Naive thymus-derived CD8-positive, alpha-beta T cell (primary cell): Measurements from ENCODE around the gene RHOBTB1. TPM values are rescaled to one million over a fixed set of nuclear protein-coding genes. Genes with fewer than 3 reads are reported as not detected.
A peak's percentile ranks its signal among the peaks of the same experiment; 100 is the strongest.
"Not testable (repeated sequence)": the region's sequence is repeated elsewhere in the genome, so short reads cannot be mapped to it uniquely, and the experiment has no call there.

Experiments used
- ATAC-seq, 2 donors: fragments of 150-1000 bp; cut with Tn5 transposase in 1 of 2; sonication (Bioruptor Pico), chemical (Tn5 transposase) in 1 of 2; 1 replicate in 1 of 2; 2 replicates in 1 of 2; pipeline ENCODE4 v1.10.0; 2021; ENCODE audit warnings: mild to moderate bottlenecking in 2 of 2, moderate library complexity in 2 of 2
- POLR2A ChIA-PET: fragments of 350-600 bp; sonication (Branson Sonifier 250); formaldehyde crosslinking; loops from one replicate; lab custom pipeline; 2021; ENCODE audit warnings: antibody characterized with exemption; lab: Charles Lee
- DNase-seq, 10 donors: peaks; one replicate each; pipeline versions ENCODE4 v3.0.0 to v3.0.0-alpha.2; 2020 to 2022
- H3K27ac Mint-ChIP-seq, 10 donors: one replicate each; pipeline ENCODE4 v1.8.0; 2020 to 2022; ENCODE audit warnings: mild to moderate bottlenecking in 10 of 10, mixed read lengths in 10 of 10, moderate library complexity in 4 of 10, inconsistent platforms in 1 of 10
- H3K27me3 Mint-ChIP-seq, 5 donors: one replicate each; pipeline ENCODE4 v1.8.0; 2021 to 2022; ENCODE audit warnings: mixed read lengths in 5 of 5
- H3K36me3 Mint-ChIP-seq, 3 donors: one replicate each; pipeline ENCODE4 v1.8.0; 2020 to 2022; ENCODE audit warnings: mixed read lengths in 3 of 3, mild to moderate bottlenecking in 2 of 3, inconsistent platforms in 1 of 3
- H3K4me1 Mint-ChIP-seq, 4 donors: one replicate each; pipeline ENCODE4 v1.8.0; 2021 to 2022; ENCODE audit warnings: mixed read lengths in 4 of 4
- H3K4me3 Mint-ChIP-seq, 10 donors: one replicate each; pipeline ENCODE4 v1.8.0; 2020 to 2022; ENCODE audit warnings: mild to moderate bottlenecking in 10 of 10, mixed read lengths in 10 of 10, moderate library complexity in 6 of 10, inconsistent platforms in 1 of 10
- H3K9me3 Mint-ChIP-seq, 9 donors: one replicate each; pipeline ENCODE4 v1.8.0; 2020 to 2022; ENCODE audit warnings: mixed read lengths in 9 of 9, mild to moderate bottlenecking in 3 of 9, inconsistent platforms in 1 of 9, moderate library complexity in 1 of 9
- polyA plus RNA-seq, 3 donors: library from polyadenylated mRNA; unstranded; fragments of 300-500 nt; fragmentation: Illumina TruSeq; gene quantifications; one replicate each; pipeline ENCODE4 v1.2.3, GENCODE V29; 2021
- total RNA-seq, 8 experiments: library from RNA in 2 of 8; stranded (reverse) in 2 of 8; gene quantifications; one replicate each; pipeline ENCODE4 v1.2.3 and lab custom pipeline; 2021 to 2026

The RHOBTB1 gene
- total and polyA plus RNA-seq, 5 experiments from 2014 or later = 0.33 TPM; not detected in 4

- POLR2A ChIA-PET = no interaction called here
- no peaks in the 10 kb centered on the region for H3K36me3 Mint-ChIP-seq
- H3K4me1 Mint-ChIP-seq = no peaks in the 10 kb centered on the region
- ATAC-seq (no peak), DNase-seq (no peak)
- H3K27me3 Mint-ChIP-seq = peaks cover 0 to 7% (median 3%) of the 10 kb centered on the region in 5 donors
- no peak overlapping the region for H3K27ac Mint-ChIP-seq
- H3K9me3 Mint-ChIP-seq = no peaks in the 10 kb centered on the region
- H3K4me3 Mint-ChIP-seq = no peak overlapping the region
Measured at GRCh38 chr10:60976687-60977086, 32.7 kb upstream of the RHOBTB1 start.

DNA sequence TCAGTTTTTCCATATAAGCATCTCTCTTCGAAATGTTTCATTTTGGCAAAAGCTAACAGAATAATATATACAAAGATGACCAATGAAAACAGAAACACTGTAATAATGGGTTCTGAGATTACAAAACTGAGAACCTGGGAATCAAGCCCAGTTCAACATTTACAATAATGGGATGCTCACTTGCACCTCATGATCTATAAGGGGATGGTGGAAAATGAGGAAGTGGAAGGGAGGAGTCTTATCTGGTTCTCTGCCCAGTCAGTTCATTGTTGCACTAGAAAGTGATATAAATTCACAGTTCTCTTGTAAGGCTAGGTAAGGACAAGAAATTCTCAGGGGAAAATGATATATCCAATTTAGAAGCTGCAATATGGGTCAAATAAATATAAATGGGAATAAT lies 31.7 kb upstream of the RHOBTB1 start:
- no peaks in the 10 kb centered on the region for H3K9me3 Mint-ChIP-seq
- H3K36me3 Mint-ChIP-seq = no peaks in the 10 kb centered on the region
- DNase-seq (no peak), ATAC-seq (no peak)
- POLR2A ChIA-PET = no interaction called here
- H3K27ac Mint-ChIP-seq = no peak overlapping the region
- H3K27me3 Mint-ChIP-seq = peaks cover 0 to 6% (median 5%) of the 10 kb centered on the region in 5 donors
- no peaks in the 10 kb centered on the region for H3K4me1 Mint-ChIP-seq
- no peak overlapping the region for H3K4me3 Mint-ChIP-seq

DNA sequence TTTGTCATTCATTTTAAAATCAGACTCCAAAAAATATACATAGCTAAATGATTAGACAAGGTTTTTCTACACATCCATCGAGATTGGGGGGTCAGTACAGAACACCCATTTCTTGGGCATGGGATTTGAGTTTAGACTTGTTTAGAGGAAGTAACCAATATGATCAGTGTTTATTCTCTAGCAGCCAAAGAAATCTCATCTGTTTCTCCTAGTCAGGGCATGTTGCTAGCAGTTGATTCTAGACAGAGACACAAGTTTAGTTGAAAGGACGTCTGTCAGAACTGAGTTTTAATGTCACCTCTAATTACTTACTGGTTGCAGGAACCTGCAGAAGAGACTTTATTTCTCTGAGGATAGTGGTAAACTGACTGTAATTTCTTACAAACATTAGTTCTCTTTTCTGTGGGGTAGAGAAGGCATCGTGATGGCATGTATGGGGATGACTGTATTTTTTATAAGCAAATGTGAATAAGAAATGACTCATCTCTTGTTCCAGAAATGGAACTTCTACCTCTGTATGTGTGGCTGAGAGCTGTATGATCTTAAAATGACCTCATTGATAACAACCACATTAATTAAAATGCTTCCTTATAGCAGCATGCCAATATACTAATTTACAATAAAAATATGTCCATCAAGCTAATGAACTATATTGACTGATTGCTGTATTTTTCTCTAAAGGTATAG lies 30.6 kb upstream of the RHOBTB1 start:
- DNase-seq = no peak
- no peaks in the 10 kb centered on the region for H3K36me3 Mint-ChIP-seq
- no peak for ATAC-seq
- H3K9me3 Mint-ChIP-seq = no peaks in the 10 kb centered on the region
- H3K4me3 Mint-ChIP-seq = no peak overlapping the region
- peaks cover 0 to 5% (median 3%) of the 10 kb centered on the region in 5 donors for H3K27me3 Mint-ChIP-seq
- POLR2A ChIA-PET = no interaction called here
- no peak overlapping the region for H3K27ac Mint-ChIP-seq
- no peaks in the 10 kb centered on the region for H3K4me1 Mint-ChIP-seq

DNA sequence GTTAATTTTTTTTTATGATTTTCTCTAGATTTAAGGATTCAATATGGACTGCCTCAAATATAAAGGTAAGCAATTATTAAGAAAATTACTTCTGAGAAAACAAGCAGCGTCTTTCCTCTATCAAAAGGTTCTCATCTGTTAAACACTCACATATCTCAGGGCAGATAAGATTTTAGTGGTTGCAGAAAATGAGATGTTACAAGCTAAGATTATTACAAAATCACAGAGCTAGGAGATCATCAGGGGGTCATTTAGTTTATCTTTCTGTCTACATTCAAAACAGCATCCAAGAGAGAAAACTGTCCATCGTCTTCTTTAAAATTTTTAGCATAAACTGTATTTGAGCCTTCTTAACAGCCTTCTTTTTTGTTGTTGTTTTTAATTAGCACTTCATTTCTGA lies 29.1 kb upstream of the RHOBTB1 start:
- POLR2A ChIA-PET = no interaction called here
- no peak for ATAC-seq
- DNase-seq = no peak
- peaks cover 0 to 7% (median 5%) of the 10 kb centered on the region in 5 donors for H3K27me3 Mint-ChIP-seq
- no peaks in the 10 kb centered on the region for H3K4me1 Mint-ChIP-seq
- no peaks in the 10 kb centered on the region for H3K9me3 Mint-ChIP-seq
- H3K27ac Mint-ChIP-seq = no peak overlapping the region
- no peak overlapping the region for H3K4me3 Mint-ChIP-seq
- H3K36me3 Mint-ChIP-seq = no peaks in the 10 kb centered on the region

DNA sequence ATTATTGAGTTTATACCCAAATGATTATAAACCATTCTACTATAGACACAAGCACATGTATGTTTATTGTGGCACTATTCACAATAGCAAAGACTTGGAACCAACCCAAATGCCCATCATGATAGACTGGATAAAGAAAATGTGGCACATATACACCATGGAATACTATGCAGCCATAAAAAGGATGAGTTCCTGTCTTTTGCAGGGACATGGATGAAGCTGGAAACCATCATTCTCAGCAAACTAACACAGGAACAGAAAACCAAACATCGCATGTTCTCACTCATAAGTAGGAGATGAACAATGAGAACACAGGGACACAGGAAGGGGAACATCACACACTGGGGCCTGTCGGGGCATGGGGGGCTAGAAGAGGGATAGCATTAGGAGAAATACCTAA lies 28.2 kb upstream of the RHOBTB1 start:
- H3K4me1 Mint-ChIP-seq, DNase-seq, H3K9me3 Mint-ChIP-seq, H3K4me3 Mint-ChIP-seq, H3K36me3 Mint-ChIP-seq, H3K27ac Mint-ChIP-seq, POLR2A ChIA-PET, ATAC-seq: not testable (repeated sequence)
- H3K27me3 Mint-ChIP-seq = peaks cover 0 to 14% (median 7%) of the 10 kb centered on the region in 5 donors

DNA sequence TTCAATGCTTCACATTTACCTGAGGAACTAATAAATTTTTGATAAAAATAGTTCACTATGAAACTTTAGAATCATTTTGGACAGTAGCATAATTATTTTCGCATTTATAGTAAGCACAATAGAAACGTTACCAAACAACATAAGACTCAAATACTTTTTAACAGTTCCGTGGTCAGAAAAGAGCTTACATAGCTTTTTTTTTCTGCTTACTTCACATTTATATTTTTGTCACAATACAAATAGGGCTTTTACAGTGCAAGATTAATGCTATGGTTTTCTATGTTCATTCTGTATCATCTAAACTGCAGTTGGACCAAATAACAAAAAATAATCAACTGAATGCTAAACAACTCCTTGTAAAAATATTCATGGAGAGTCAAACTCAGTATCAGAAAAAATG lies 26.5 kb upstream of the RHOBTB1 start:
- H3K36me3 Mint-ChIP-seq = no peaks in the 10 kb centered on the region
- H3K27ac Mint-ChIP-seq = no peak overlapping the region
- H3K4me1 Mint-ChIP-seq = no peaks in the 10 kb centered on the region
- DNase-seq (no peak), ATAC-seq (no peak)
- peaks cover 0 to 18% (median 7%) of the 10 kb centered on the region in 5 donors for H3K27me3 Mint-ChIP-seq
- POLR2A ChIA-PET = no interaction called here
- no peak overlapping the region for H3K4me3 Mint-ChIP-seq
- no peaks in the 10 kb centered on the region for H3K9me3 Mint-ChIP-seq

- no peak for ATAC-seq
- peaks cover 0 to 3% (median 1%) of the 10 kb centered on the region in 4 donors for H3K4me1 Mint-ChIP-seq
- no peak for DNase-seq
- POLR2A ChIA-PET = no interaction called here
- no peak overlapping the region for H3K4me3 Mint-ChIP-seq
- H3K36me3 Mint-ChIP-seq = no peaks in the 10 kb centered on the region
- no peaks in the 10 kb centered on the region for H3K9me3 Mint-ChIP-seq
- peaks cover 0 to 28% (median 8%) of the 10 kb centered on the region in 5 donors for H3K27me3 Mint-ChIP-seq
- H3K27ac Mint-ChIP-seq = no peak overlapping the region
Measured at GRCh38 chr10:60968504-60968903, 24.5 kb upstream of the RHOBTB1 start.

DNA sequence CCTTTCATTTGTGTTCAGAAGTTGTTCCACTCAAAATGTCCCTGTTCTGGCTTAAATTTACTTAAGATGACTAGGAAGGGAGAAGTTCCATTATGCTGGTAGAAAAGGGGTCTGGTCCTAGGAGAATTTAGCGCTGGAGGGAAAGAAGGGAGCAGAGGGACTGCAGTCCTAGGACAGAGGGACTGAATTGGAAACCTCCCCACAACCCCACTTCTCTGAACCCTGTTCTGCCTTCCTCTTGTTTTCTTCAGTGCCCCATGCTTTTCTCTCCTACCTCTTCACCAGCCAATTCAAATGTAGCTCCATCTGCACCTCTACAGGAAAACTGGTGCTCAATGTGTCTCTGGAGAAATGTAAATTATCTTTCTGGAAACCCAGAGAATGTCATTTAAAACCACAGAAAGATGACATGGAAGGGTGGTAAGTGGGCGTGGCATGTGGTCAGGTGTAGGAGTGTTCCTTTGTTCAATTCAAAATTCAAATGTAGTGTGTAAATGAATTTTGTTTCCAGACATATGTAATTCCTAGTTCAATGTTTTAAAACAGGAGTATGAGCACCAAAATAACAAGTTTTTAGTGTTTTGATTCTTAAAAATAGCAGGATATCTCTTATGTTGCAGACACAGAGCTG lies 24.0 kb upstream of the RHOBTB1 start:
- peaks cover 0 to 28% (median 8%) of the 10 kb centered on the region in 5 donors for H3K27me3 Mint-ChIP-seq
- no peak overlapping the region for H3K4me3 Mint-ChIP-seq
- no peak overlapping the region for H3K27ac Mint-ChIP-seq
- H3K9me3 Mint-ChIP-seq = no peaks in the 10 kb centered on the region
- H3K4me1 Mint-ChIP-seq = peaks cover 0 to 3% (median 1%) of the 10 kb centered on the region in 4 donors
- DNase-seq (no peak), ATAC-seq (no peak)
- H3K36me3 Mint-ChIP-seq = no peaks in the 10 kb centered on the region
- POLR2A ChIA-PET = no interaction called here

GRCh38 chr10:60967260-60967659 lies 23.3 kb upstream of the RHOBTB1 start:
- Mint-ChIP-seq H3K4me1 (peaks cover 0 to 3% (median 1%) of the 10 kb centered on the region in 4 donors), H3K36me3 (no peaks in the 10 kb centered on the region), H3K27ac (peak overlapping the region in 1 of 10 donors; percentile 10), H3K9me3 (no peaks in the 10 kb centered on the region), H3K4me3 (no peak overlapping the region), H3K27me3 (peaks cover 0 to 28% (median 8%) of the 10 kb centered on the region in 5 donors)
- POLR2A ChIA-PET = no interaction called here
- DNase-seq = no peak
- no peak for ATAC-seq

- peaks cover 0 to 7% (median 2%) of the 10 kb centered on the region in 4 donors for H3K4me1 Mint-ChIP-seq
- no peaks in the 10 kb centered on the region for H3K9me3 Mint-ChIP-seq
- no peak overlapping the region for H3K4me3 Mint-ChIP-seq
- DNase-seq (no peak), ATAC-seq (no peak)
- H3K27me3 Mint-ChIP-seq = peaks cover 0 to 34% (median 5%) of the 10 kb centered on the region in 5 donors
- no peak overlapping the region for H3K27ac Mint-ChIP-seq
- POLR2A ChIA-PET = no interaction called here
- H3K36me3 Mint-ChIP-seq = no peaks in the 10 kb centered on the region
Measured at GRCh38 chr10:60965696-60966095, 21.7 kb upstream of the RHOBTB1 start.

GRCh38 chr10:60964257-60965235 lies 20.6 kb upstream of the RHOBTB1 start:
- POLR2A ChIA-PET = no interaction called here
- ATAC-seq (no peak), DNase-seq (peak in 6 of 10 donors; percentile 5 to 38 (median 24))
- H3K9me3 Mint-ChIP-seq = no peaks in the 10 kb centered on the region
- peaks cover 0 to 37% (median 5%) of the 10 kb centered on the region in 5 donors for H3K27me3 Mint-ChIP-seq
- H3K36me3 Mint-ChIP-seq = no peaks in the 10 kb centered on the region
- H3K4me1 Mint-ChIP-seq = peaks cover 0 to 7% (median 2%) of the 10 kb centered on the region in 4 donors
- H3K4me3 Mint-ChIP-seq = no peak overlapping the region
- H3K27ac Mint-ChIP-seq = peak overlapping the region in 1 of 10 donors; percentile 14

GRCh38 chr10:60963441-60964256 lies 19.7 kb upstream of the RHOBTB1 start:
- Mint-ChIP-seq H3K4me1 (peaks cover 0 to 7% (median 2%) of the 10 kb centered on the region in 4 donors), H3K9me3 (no peaks in the 10 kb centered on the region), H3K27ac (peak overlapping the region in 1 of 10 donors; percentile 14), H3K36me3 (no peaks in the 10 kb centered on the region), H3K27me3 (peaks cover 0 to 37% (median 5%) of the 10 kb centered on the region in 5 donors), H3K4me3 (no peak overlapping the region)
- DNase-seq = no peak
- ATAC-seq = no peak
- POLR2A ChIA-PET = no interaction called here
